Right hindlimb (tissue), 1 donor: ENCODE results near the gene SS18L1.
A peak's percentile ranks its signal among the peaks of the same experiment; 100 is the strongest.

ENCODE experiments used
- DNase-seq: peaks from one replicate; pipeline ENCODE4 v3.0.0-alpha.2; 2018

Gene SS18L1

GRCh38 chr20:62120990-62121775 lies 22.4 kb upstream of the SS18L1 start:
- no peak for DNase-seq

- peak; percentile 99 for DNase-seq
These were observed 21.6 kb upstream of the SS18L1 start, which contains the start of gene LSM14B for GRCh38 chr20:62121776-62122653. Gene LSM14B (plus strand): TSS chr20:62122475. CDS start chr20:62122667, 192 bp downstream.

GRCh38 chr20:62122654-62123449 lies 20.7 kb upstream of the SS18L1 start:
- DNase-seq, result peak; percentile 69

- no peak for DNase-seq
These were observed 20.0 kb upstream of the SS18L1 start for GRCh38 chr20:62123450-62124118.

- DNase-seq, result no peak
These were observed 17.4 kb upstream of the SS18L1 start for GRCh38 chr20:62126141-62126540.

- no peak for DNase-seq
These were observed 15.8 kb upstream of the SS18L1 start for GRCh38 chr20:62127799-62128198.

- no peak for DNase-seq
These were observed 15.1 kb upstream of the SS18L1 start for GRCh38 chr20:62128502-62128901.

- no peak for DNase-seq
These were observed 13.6 kb upstream of the SS18L1 start for GRCh38 chr20:62129731-62130531.

- no peak for DNase-seq
These were observed 11.8 kb upstream of the SS18L1 start for GRCh38 chr20:62131560-62132320.

- DNase-seq, result no peak
These were observed 11.1 kb upstream of the SS18L1 start for GRCh38 chr20:62132421-62132820.

- no peak for DNase-seq
These were observed 10.3 kb upstream of the SS18L1 start for GRCh38 chr20:62133051-62133845.

- no peak for DNase-seq
These were observed 9.7 kb upstream of the SS18L1 start for GRCh38 chr20:62133864-62134263.

GRCh38 chr20:62134735-62135231 lies 8.8 kb upstream of the SS18L1 start:
- no peak for DNase-seq

GRCh38 chr20:62135573-62136266 lies 7.8 kb upstream of the SS18L1 start:
- no peak for DNase-seq

- peak; percentile 56 for DNase-seq
These were observed 7.1 kb upstream of the SS18L1 start for GRCh38 chr20:62136283-62137091.

GRCh38 chr20:62137092-62137384 lies 6.5 kb upstream of the SS18L1 start:
- no peak for DNase-seq

- DNase-seq, result no peak
These were observed 5.9 kb upstream of the SS18L1 start for GRCh38 chr20:62137478-62138203.

GRCh38 chr20:62138204-62138543 lies 5.4 kb upstream of the SS18L1 start:
- DNase-seq, result no peak
